ENCODE data around the gene ATAD3C. TPM values are rescaled to one million over a fixed set of nuclear protein-coding genes. Genes with fewer than 3 reads are reported as not detected.
"Not testable (repeated sequence)": the region's sequence is repeated elsewhere in the genome, so short reads cannot be mapped to it uniquely, and the experiment has no call there.

The ATAD3C gene
- total RNA-seq, 1 experiment from 2014 or later: not detected

DNA sequence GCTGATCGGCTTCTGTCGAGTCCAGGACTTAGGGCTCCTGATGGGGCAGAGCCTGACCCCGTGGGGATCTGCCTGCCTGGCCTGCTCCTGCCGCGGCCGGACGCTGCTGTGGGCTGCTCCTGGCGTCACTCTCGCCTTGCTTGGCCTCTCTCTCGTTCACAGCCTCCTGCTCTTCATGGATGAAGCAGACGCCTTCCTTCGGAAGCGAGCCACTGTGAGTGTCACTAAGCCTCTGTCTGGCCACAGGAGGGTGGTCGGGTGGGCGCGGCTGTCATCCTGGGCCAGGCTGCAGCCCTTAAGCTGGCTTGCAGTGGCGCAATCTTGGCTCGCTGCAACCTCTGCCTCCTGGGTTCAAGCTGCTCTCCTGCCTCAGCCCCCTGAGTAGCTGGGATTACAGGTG is 38.2 kb downstream of the ATAD3C start:
- no peaks in the 10 kb centered on the region for H3K79me2 ChIP-seq (ENCODE audit: low read length)
- H3K27ac ChIP-seq (ENCODE audit: low read length): no peak overlapping the region
- H3K36me3 ChIP-seq (ENCODE audit: insufficient read depth, low read length): peaks cover 38% of the 10 kb centered on the region
- no peaks in the 10 kb centered on the region for H3K9me3 ChIP-seq (ENCODE audit: low read length)
- H3K27me3 ChIP-seq (ENCODE audit: low read length): no peaks in the 10 kb centered on the region
- H2AFZ ChIP-seq (ENCODE audit: low read length): no peak overlapping the region
- no peak overlapping the region for H3K4me3 ChIP-seq (ENCODE audit: low read length)
- H3K9me2 ChIP-seq (replicated peaks; ENCODE audit: insufficient read depth, low read length): no peaks in the 10 kb centered on the region
- no peak overlapping the region for H3K4me2 ChIP-seq (ENCODE audit: low read depth, low read length, poor library complexity, severe bottlenecking)
- no peaks in the 10 kb centered on the region for H4K20me1 ChIP-seq (ENCODE audit: insufficient read depth, low read depth, low read length)
- no peak for DNase-seq
- no peaks in the 10 kb centered on the region for H3K4me1 ChIP-seq (ENCODE audit: low read length)
- no peak overlapping the region for H3K9ac ChIP-seq (ENCODE audit: low read length)

DNA sequence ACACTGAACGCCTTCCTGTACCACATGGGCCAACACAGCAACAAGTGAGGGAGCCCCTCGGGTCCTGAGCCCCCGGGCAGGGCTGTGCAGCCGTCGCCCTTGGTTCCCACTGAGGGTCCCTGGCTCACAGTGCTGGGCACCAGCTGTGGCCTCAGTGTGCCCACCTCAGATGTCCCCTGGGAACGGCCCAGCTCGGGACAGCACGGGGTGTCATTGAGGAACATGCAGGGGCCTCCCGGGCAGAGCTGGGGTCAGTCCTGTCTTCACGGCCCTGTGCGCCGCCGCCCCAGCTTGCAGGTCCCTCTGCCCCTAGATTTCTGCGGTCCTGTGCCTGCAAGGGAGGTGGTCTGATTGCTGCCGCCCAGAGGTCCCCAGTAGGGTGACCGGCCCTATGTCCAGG is 39.7 kb downstream of the ATAD3C start:
- Histone ChIP-seq H3K4me3 (ENCODE audit: low read length) (no peak overlapping the region), H3K4me2 (ENCODE audit: low read depth, low read length, poor library complexity, severe bottlenecking) (no peak overlapping the region), H3K79me2 (ENCODE audit: low read length) (no peaks in the 10 kb centered on the region), H4K20me1 (ENCODE audit: insufficient read depth, low read depth, low read length) (no peaks in the 10 kb centered on the region), H2AFZ (ENCODE audit: low read length) (no peak overlapping the region), H3K36me3 (ENCODE audit: insufficient read depth, low read length) (peaks cover 41% of the 10 kb centered on the region), H3K9me2 (replicated peaks; ENCODE audit: insufficient read depth, low read length) (no peaks in the 10 kb centered on the region), H3K4me1 (ENCODE audit: low read length) (no peaks in the 10 kb centered on the region), H3K9ac (ENCODE audit: low read length) (no peak overlapping the region), H3K9me3 (ENCODE audit: low read length) (no peaks in the 10 kb centered on the region), H3K27me3 (ENCODE audit: low read length) (no peaks in the 10 kb centered on the region), H3K27ac (ENCODE audit: low read length) (no peak overlapping the region)
- no peak for DNase-seq

DNA sequence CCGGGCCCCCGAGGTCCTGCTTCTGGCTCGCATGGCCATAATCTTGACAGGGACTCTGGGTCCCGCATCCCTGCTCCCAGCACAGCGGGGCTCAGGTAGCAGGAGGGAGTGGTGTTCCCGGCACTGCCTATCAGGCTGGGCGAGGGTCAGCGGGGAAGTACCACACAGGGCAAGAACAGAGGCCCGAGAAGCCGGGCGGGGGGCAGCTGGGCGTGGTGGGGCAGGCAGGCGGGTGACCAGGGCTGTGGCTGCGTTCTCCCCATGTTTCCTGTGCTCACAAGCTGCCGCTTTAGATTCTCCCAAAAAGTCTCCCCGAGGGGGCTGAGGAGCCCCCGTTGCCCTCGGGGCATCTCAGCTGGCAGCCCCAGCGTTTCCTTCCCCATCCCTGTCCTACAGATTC is 40.4 kb downstream of the ATAD3C start:
- H3K27me3 ChIP-seq (ENCODE audit: low read length): no peaks in the 10 kb centered on the region
- no peaks in the 10 kb centered on the region for H3K9me3 ChIP-seq (ENCODE audit: low read length)
- no peaks in the 10 kb centered on the region for H4K20me1 ChIP-seq (ENCODE audit: insufficient read depth, low read depth, low read length)
- H3K4me3 ChIP-seq (ENCODE audit: low read length): no peak overlapping the region
- no peak overlapping the region for H3K27ac ChIP-seq (ENCODE audit: low read length)
- H3K9ac ChIP-seq (ENCODE audit: low read length): no peak overlapping the region
- H2AFZ ChIP-seq (ENCODE audit: low read length): no peak overlapping the region
- no peak for DNase-seq
- no peaks in the 10 kb centered on the region for H3K79me2 ChIP-seq (ENCODE audit: low read length)
- H3K4me2 ChIP-seq (ENCODE audit: low read depth, low read length, poor library complexity, severe bottlenecking): no peak overlapping the region
- peaks cover 41% of the 10 kb centered on the region for H3K36me3 ChIP-seq (ENCODE audit: insufficient read depth, low read length)
- H3K9me2 ChIP-seq (replicated peaks; ENCODE audit: insufficient read depth, low read length): no peaks in the 10 kb centered on the region
- H3K4me1 ChIP-seq (ENCODE audit: low read length): no peaks in the 10 kb centered on the region

DNA sequence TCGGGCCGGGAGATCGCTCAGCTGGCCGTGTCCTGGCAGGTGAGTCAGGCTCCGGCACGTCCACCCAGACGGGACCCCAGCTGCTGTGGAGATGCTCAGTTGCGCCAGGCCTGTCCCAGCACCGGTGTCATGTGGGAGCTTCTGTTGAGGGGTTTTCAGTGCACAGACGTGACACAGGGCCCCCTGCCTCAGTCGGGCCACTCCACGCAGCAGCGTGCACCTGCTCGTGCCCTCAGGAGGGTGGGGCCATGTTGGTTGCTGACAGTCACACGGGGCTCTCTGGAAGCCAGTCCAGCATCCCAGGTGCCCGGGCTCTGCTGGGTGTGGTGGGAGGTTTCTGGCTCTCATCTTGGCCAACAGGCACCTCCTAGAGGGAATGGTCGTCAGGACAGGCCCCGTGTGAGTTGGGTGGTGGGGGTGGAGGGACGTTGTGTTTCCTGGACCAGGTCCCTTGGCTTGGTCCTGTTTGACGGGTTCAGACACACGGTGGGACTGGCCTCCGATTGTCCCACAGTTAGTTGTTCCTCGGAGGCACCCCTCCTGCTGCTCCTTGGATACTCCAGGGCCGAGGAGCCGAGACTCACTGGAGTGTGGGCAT is 41.2 kb downstream of the ATAD3C start:
- Histone ChIP-seq H3K4me2 (ENCODE audit: low read depth, low read length, poor library complexity, severe bottlenecking) (no peak overlapping the region), H3K27me3 (ENCODE audit: low read length) (no peaks in the 10 kb centered on the region), H3K27ac (ENCODE audit: low read length) (no peak overlapping the region), H3K9me3 (ENCODE audit: low read length) (no peaks in the 10 kb centered on the region), H3K79me2 (ENCODE audit: low read length) (no peaks in the 10 kb centered on the region), H3K4me1 (ENCODE audit: low read length) (no peaks in the 10 kb centered on the region), H3K36me3 (ENCODE audit: insufficient read depth, low read length) (peaks cover 41% of the 10 kb centered on the region), H3K9me2 (replicated peaks; ENCODE audit: insufficient read depth, low read length) (no peaks in the 10 kb centered on the region), H4K20me1 (ENCODE audit: insufficient read depth, low read depth, low read length) (no peaks in the 10 kb centered on the region), H3K4me3 (ENCODE audit: low read length) (no peak overlapping the region), H3K9ac (ENCODE audit: low read length) (no peak overlapping the region), H2AFZ (ENCODE audit: low read length) (no peak overlapping the region)
- DNase-seq: no peak

DNA sequence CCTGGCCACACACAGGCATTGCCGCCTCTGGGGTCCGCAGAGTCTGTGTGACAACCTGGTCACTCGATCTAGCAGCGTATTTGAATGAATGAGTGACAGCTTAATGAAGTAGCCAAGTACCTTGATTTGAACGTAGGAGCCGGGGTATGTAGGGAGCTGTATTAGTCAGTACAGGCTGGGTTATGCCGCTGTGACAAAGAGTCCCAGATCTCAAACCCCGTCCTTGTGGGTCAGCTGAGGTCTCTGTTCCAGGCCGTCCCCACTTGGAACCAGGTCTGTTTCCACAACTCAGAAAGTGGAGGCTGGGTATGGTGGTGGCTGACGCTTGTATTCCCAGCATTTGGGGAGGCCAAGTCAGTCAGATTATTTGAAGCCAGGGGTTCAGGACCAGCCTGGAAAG is 42.1 kb downstream of the ATAD3C start:
- Histone ChIP-seq H3K79me2 (ENCODE audit: low read length) (no peaks in the 10 kb centered on the region), H3K27ac (ENCODE audit: low read length) (no peak overlapping the region), H4K20me1 (ENCODE audit: insufficient read depth, low read depth, low read length) (no peaks in the 10 kb centered on the region), H3K27me3 (ENCODE audit: low read length) (no peaks in the 10 kb centered on the region), H3K9me2 (replicated peaks; ENCODE audit: insufficient read depth, low read length) (no peaks in the 10 kb centered on the region), H2AFZ (ENCODE audit: low read length) (no peak overlapping the region), H3K4me3 (ENCODE audit: low read length) (no peak overlapping the region), H3K4me2 (ENCODE audit: low read depth, low read length, poor library complexity, severe bottlenecking) (no peak overlapping the region), H3K9me3 (ENCODE audit: low read length) (no peaks in the 10 kb centered on the region), H3K9ac (ENCODE audit: low read length) (no peak overlapping the region), H3K36me3 (ENCODE audit: insufficient read depth, low read length) (peaks cover 41% of the 10 kb centered on the region), H3K4me1 (ENCODE audit: low read length) (no peaks in the 10 kb centered on the region)
- no peak for DNase-seq

DNA sequence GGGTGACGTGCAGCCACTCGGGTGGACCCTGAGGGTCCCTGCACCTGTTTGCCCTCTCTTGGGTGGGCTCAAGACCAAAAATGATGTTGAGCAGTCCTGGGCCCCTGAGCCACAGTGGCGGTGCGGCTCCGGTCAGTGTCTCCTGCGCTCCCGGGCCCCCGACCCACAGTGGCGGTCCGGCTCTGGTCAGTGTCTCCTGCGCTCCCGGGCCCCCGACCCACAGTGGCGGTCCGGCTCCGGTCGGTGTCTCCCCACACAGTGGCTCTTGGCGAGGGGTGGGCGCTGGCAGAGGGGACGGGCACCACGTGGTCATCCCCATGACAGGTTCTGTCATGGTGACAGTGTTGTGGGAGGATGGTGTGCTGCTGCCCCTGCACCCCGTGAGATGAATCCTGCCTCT is 44.8 kb downstream of the ATAD3C start:
- not testable (repeated sequence) for H3K79me2 ChIP-seq (ENCODE audit: low read length); H3K27me3 ChIP-seq (ENCODE audit: low read length); H4K20me1 ChIP-seq (ENCODE audit: insufficient read depth, low read depth, low read length); H3K4me1 ChIP-seq (ENCODE audit: low read length); H3K4me3 ChIP-seq (ENCODE audit: low read length); H3K9me3 ChIP-seq (ENCODE audit: low read length); H3K4me2 ChIP-seq (ENCODE audit: low read depth, low read length, poor library complexity, severe bottlenecking); H3K9ac ChIP-seq (ENCODE audit: low read length); H3K9me2 ChIP-seq (replicated peaks; ENCODE audit: insufficient read depth, low read length); H2AFZ ChIP-seq (ENCODE audit: low read length); H3K27ac ChIP-seq (ENCODE audit: low read length); DNase-seq
- H3K36me3 ChIP-seq (ENCODE audit: insufficient read depth, low read length): peaks cover 28% of the 10 kb centered on the region

DNA sequence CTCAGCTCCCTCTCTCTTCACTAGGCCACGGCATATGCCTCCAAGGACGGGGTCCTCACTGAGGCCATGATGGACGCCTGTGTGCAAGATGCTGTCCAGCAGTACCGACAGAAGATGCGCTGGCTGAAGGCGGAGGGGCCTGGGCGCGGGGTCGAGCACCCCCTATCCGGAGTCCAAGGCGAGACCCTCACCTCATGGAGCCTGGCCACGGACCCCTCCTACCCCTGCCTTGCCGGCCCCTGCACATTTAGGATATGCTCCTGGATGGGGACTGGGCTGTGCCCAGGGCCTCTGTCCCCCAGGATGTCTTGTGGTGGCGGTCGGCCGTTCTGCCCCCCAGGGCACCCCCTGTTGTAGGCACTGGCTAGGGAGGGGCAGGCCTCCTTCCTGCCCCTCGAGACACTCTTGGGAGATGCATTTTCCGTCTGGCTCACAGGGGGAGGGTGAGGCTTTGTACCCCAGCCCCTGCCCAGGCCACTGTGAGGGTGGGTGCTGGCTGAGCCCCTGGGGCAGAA is 46.0 kb downstream of the ATAD3C start:
- not testable (repeated sequence) for H3K9me3 ChIP-seq (ENCODE audit: low read length); H3K4me2 ChIP-seq (ENCODE audit: low read depth, low read length, poor library complexity, severe bottlenecking); DNase-seq; H4K20me1 ChIP-seq (ENCODE audit: insufficient read depth, low read depth, low read length); H3K4me3 ChIP-seq (ENCODE audit: low read length); H3K9me2 ChIP-seq (replicated peaks; ENCODE audit: insufficient read depth, low read length); H3K79me2 ChIP-seq (ENCODE audit: low read length); H3K27me3 ChIP-seq (ENCODE audit: low read length); H2AFZ ChIP-seq (ENCODE audit: low read length); H3K4me1 ChIP-seq (ENCODE audit: low read length); H3K9ac ChIP-seq (ENCODE audit: low read length); H3K27ac ChIP-seq (ENCODE audit: low read length)
- H3K36me3 ChIP-seq (ENCODE audit: insufficient read depth, low read length): peaks cover 22% of the 10 kb centered on the region

DNA sequence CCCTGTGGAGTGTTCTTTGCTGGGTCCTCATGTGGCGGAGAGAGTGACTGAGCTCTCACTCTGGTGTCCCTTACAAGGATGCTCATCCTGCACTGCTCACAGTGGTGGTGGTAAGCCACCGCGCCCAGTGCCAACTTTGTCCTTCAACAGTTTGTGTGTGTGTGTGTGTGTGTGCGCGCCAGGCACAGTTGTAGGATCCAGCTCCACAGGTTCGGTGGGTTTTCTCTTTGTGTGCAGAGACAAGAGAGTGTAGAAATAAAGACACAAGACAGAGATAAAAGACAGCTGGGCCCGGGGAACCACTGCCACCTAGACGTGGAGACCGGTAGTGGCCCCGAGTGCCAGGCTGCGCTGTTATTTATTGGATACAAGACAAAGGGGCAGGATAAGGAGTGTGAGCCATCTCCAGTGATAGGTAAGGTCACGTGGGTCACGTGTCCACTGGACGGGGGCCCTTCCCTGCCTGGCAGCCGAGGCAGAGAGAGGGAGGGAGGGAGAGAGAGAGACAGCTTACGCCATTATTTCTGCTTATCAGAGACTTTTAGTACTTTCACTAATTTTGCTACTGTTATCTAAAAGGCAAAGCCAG is 55.4 kb downstream of the ATAD3C start:
- not testable (repeated sequence) for H4K20me1 ChIP-seq (ENCODE audit: insufficient read depth, low read depth, low read length); H3K79me2 ChIP-seq (ENCODE audit: low read length); H3K9me3 ChIP-seq (ENCODE audit: low read length); H3K4me1 ChIP-seq (ENCODE audit: low read length); H3K27me3 ChIP-seq (ENCODE audit: low read length); H3K9me2 ChIP-seq (replicated peaks; ENCODE audit: insufficient read depth, low read length)
- Histone ChIP-seq H3K4me2 (ENCODE audit: low read depth, low read length, poor library complexity, severe bottlenecking) (peak overlapping the region; percentile 60), H3K9ac (ENCODE audit: low read length) (peak overlapping the region; percentile 53), H3K27ac (ENCODE audit: low read length) (peak overlapping the region; percentile 56), H2AFZ (ENCODE audit: low read length) (peak overlapping the region; percentile 42; the same call in 1 of the 2 replicates), H3K36me3 (ENCODE audit: insufficient read depth, low read length) (peaks cover 11% of the 10 kb centered on the region), H3K4me3 (ENCODE audit: low read length) (peak overlapping the region; percentile 39; the same call in 1 of the 2 replicates)
- DNase-seq: peak; percentile 89

Measured in Karpas-422 (cell line).